HG02943 (cell line): ENCODE results near the gene ULK4.
"Not testable (repeated sequence)": the region's sequence is repeated elsewhere in the genome, so short reads cannot be mapped to it uniquely, and the experiment has no call there.

ENCODE experiments used
- ATAC-seq: cut with Tn5 transposase; IDR thresholded peaks from one replicate; pipeline ENCODE4 v1.9.1; 2021; ENCODE audit warnings: mild to moderate bottlenecking, low read depth, moderate library complexity; ENCODE audit not compliant: unreplicated experiment

ULK4 gene

GRCh38 chr3:41792806-41793205 is 169.1 kb downstream of the ULK4 start:
- ATAC-seq = no peak

- no peak for ATAC-seq
These were observed 192.8 kb downstream of the ULK4 start for GRCh38 chr3:41769106-41769505.

GRCh38 chr3:41768363-41768762 is 193.5 kb downstream of the ULK4 start:
- ATAC-seq = no peak

GRCh38 chr3:41762867-41763266 is 199.0 kb downstream of the ULK4 start:
- ATAC-seq = not testable (repeated sequence)

GRCh38 chr3:41753651-41754050 is 208.3 kb downstream of the ULK4 start:
- ATAC-seq = no peak

GRCh38 chr3:41751597-41751996 is 210.3 kb downstream of the ULK4 start:
- no peak for ATAC-seq

GRCh38 chr3:41749988-41750387 is 211.9 kb downstream of the ULK4 start:
- ATAC-seq = no peak

GRCh38 chr3:41746215-41746614 is 215.7 kb downstream of the ULK4 start:
- ATAC-seq = no peak

GRCh38 chr3:41742121-41742520 is 219.8 kb downstream of the ULK4 start:
- no peak for ATAC-seq

GRCh38 chr3:41740374-41740886 is 221.5 kb downstream of the ULK4 start:
- no peak for ATAC-seq

GRCh38 chr3:41726891-41727290 is 235.0 kb downstream of the ULK4 start:
- ATAC-seq = no peak

- no peak for ATAC-seq
These were observed 244.3 kb downstream of the ULK4 start for GRCh38 chr3:41717641-41718040.

GRCh38 chr3:41716471-41716870 is 245.4 kb downstream of the ULK4 start:
- no peak for ATAC-seq

GRCh38 chr3:41715376-41715775 is 246.5 kb downstream of the ULK4 start:
- ATAC-seq = no peak

- ATAC-seq = no peak
These were observed 250.3 kb downstream of the ULK4 start for GRCh38 chr3:41711651-41712050.

GRCh38 chr3:41710646-41711388 is 251.1 kb downstream of the ULK4 start:
- no peak for ATAC-seq

GRCh38 chr3:41709213-41709612 is 252.7 kb downstream of the ULK4 start:
- ATAC-seq = not testable (repeated sequence)

GRCh38 chr3:41708176-41708575 is 253.7 kb downstream of the ULK4 start:
- ATAC-seq = no peak

GRCh38 chr3:41705893-41706292 is 256.0 kb downstream of the ULK4 start:
- ATAC-seq = no peak

GRCh38 chr3:41701191-41701698 is 260.7 kb downstream of the ULK4 start:
- ATAC-seq = no peak

- no peak for ATAC-seq
These were observed 261.7 kb downstream of the ULK4 start for GRCh38 chr3:41700155-41700554.

- no peak for ATAC-seq
These were observed 263.0 kb downstream of the ULK4 start for GRCh38 chr3:41698898-41699297.
